GM23248 (cell line): ENCODE measurements around the gene PYGM.

Source experiments
- EZH2 ChIP-seq: fragments of 200-600 bp; sonication (generic); IDR thresholded peaks from 2 replicates; pipeline ENCODE4 v1.6.1; 2018; ENCODE audit warnings: antibody characterized with exemption, mild to moderate bottlenecking; ENCODE audit not compliant: insufficient read depth, poor library complexity, severe bottlenecking
- EZH2phosphoT487 ChIP-seq: fragments of 200-600 bp; sonication (generic); IDR thresholded peaks from 2 replicates; pipeline ENCODE4 v1.6.1; 2018; ENCODE audit warnings: antibody characterized with exemption, moderate library complexity, mild to moderate bottlenecking, low read depth; ENCODE audit not compliant: insufficient read depth

GRCh38 chr11:64758330-64759079, 1.3 kb downstream of the PYGM start:
- no peak for TF ChIP-seq EZH2phosphoT487
- TF ChIP-seq EZH2 = no peak
